ENCODE results near the gene NCAPG2. TPM values are rescaled to one million over a fixed set of nuclear protein-coding genes. Genes with fewer than 3 reads are reported as not detected.

Gene NCAPG2
- total and polyA plus RNA-seq, 10 of the 15 experiments (the other 5 are each of a cell fraction or from before 2014, with no cell fraction given): 11.2 to 78.2 (median 49.2) TPM

- H4K20me1 ChIP-seq (ENCODE audit: control insufficient read depth, insufficient read depth): no peaks in the 10 kb centered on the region
- ATAC-seq: no peak
- H3K4me2 ChIP-seq (ENCODE audit: control insufficient read depth, insufficient read depth): no peak overlapping the region
- H3K79me2 ChIP-seq (ENCODE audit: control insufficient read depth, insufficient read depth, low read length): no peaks in the 10 kb centered on the region
- no peak overlapping the region for H2AFZ ChIP-seq (ENCODE audit: control insufficient read depth, low read depth, low read length)
- CTCF ChIA-PET: interaction anchor here (0.8 to 2.9 kb wide), 2 partner anchors 11 to 35 kb away, joined by 3 to 7 read pairs; no protein-coding TSS in a partner anchor
- no peak for DNase-seq (ENCODE audit: low read depth, low spot score)
- H3K27ac ChIP-seq (ENCODE audit: control insufficient read depth, insufficient read depth): no peak overlapping the region
- WGBS (ENCODE audit: insufficient coverage, insufficient replicate concordance, low lambda C conversion rate, missing lambda C conversion rate): 95% methylated on average over 4 of the region's 4 CpGs
- H3K9ac ChIP-seq (ENCODE audit: control insufficient read depth, insufficient read depth, low read length): no peak overlapping the region
- in situ Hi-C loops (cut with MboI) (no loop called here), intact Hi-C loops (cut with micrococcal nuclease; ENCODE audit: unreplicated experiment) (no loop called here)
- POLR2A ChIA-PET: no interaction called here
- FAIRE-seq: no peak
- peaks cover 9 to 27% of the 10 kb centered on the region in 2 experiments for H3K36me3 ChIP-seq (ENCODE audit: control insufficient read depth in 2 of 2, insufficient read depth in 2 of 2, low read length in 1 of 2)
- no TSS peak for BruUV-seq (replicated peaks)
- no peaks in the 10 kb centered on the region; the same call in 2 of the 3 replicates for H3K9me3 ChIP-seq (replicated peaks; ENCODE audit: control insufficient read depth, insufficient read depth, low read length)
- TF ChIP-seq NR2C2 (IDR thresholded peaks at IDR 0.05; ENCODE audit: borderline replicate concordance, control insufficient read depth, insufficient read length, low read depth) (no peak), SPI1 (IDR thresholded peaks at IDR 0.05; ENCODE audit: borderline replicate concordance, insufficient read depth, low read depth, low read length) (no peak), EZH2 (IDR thresholded peaks at IDR 0.05; ENCODE audit: borderline replicate concordance, control insufficient read depth, low read depth, low read length) (no peak), MTA2 (IDR thresholded peaks at IDR 0.05; ENCODE audit: low read depth) (no peak), WRNIP1 (IDR thresholded peaks at IDR 0.05; ENCODE audit: borderline replicate concordance, low read depth, low read length) (no peak), BHLHE40 (IDR thresholded peaks at IDR 0.05; ENCODE audit: borderline replicate concordance in 1 of 2, low read depth in 2 of 2, low read length in 1 of 2) (no peak), HSF1 (IDR thresholded peaks at IDR 0.05; ENCODE audit: low read depth, low read length) (no peak), NFIC (IDR thresholded peaks at IDR 0.05; ENCODE audit: low read depth, low read length) (no peak), JUND (IDR thresholded peaks at IDR 0.05; ENCODE audit: low read depth, low read length) (no peak), BACH1 (IDR thresholded peaks at IDR 0.05; ENCODE audit: borderline replicate concordance) (no peak), SIN3A (IDR thresholded peaks at IDR 0.05; ENCODE audit: low read depth, low read length) (no peak), CHD2 (IDR thresholded peaks at IDR 0.05; ENCODE audit: borderline replicate concordance, low read depth, low read length) (no peak), POLR2AphosphoS5 (IDR thresholded peaks at IDR 0.05; ENCODE audit: low read length) (no peak), SREBF1 (IDR thresholded peaks at IDR 0.05; ENCODE audit: low read length) (no peak)
- TF ChIP-seq, protein P1, sequence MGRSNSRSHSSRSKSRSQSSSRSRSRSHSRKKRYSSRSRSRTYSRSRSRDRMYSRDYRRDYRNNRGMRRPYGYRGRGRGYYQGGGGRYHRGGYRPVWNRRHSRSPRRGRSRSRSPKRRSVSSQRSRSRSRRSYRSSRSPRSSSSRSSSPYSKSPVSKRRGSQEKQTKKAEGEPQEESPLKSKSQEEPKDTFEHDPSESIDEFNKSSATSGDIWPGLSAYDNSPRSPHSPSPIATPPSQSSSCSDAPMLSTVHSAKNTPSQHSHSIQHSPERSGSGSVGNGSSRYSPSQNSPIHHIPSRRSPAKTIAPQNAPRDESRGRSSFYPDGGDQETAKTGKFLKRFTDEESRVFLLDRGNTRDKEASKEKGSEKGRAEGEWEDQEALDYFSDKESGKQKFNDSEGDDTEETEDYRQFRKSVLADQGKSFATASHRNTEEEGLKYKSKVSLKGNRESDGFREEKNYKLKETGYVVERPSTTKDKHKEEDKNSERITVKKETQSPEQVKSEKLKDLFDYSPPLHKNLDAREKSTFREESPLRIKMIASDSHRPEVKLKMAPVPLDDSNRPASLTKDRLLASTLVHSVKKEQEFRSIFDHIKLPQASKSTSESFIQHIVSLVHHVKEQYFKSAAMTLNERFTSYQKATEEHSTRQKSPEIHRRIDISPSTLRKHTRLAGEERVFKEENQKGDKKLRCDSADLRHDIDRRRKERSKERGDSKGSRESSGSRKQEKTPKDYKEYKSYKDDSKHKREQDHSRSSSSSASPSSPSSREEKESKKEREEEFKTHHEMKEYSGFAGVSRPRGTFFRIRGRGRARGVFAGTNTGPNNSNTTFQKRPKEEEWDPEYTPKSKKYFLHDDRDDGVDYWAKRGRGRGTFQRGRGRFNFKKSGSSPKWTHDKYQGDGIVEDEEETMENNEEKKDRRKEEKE (IDR thresholded peaks at IDR 0.05): no peak
- TF ChIP-seq, protein P2, sequence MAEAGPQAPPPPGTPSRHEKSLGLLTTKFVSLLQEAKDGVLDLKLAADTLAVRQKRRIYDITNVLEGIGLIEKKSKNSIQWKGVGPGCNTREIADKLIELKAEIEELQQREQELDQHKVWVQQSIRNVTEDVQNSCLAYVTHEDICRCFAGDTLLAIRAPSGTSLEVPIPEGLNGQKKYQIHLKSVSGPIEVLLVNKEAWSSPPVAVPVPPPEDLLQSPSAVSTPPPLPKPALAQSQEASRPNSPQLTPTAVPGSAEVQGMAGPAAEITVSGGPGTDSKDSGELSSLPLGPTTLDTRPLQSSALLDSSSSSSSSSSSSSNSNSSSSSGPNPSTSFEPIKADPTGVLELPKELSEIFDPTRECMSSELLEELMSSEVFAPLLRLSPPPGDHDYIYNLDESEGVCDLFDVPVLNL (IDR thresholded peaks at IDR 0.05; ENCODE audit: low read depth, low read length): no peak
- no peaks in the 10 kb centered on the region for H3K4me1 ChIP-seq (ENCODE audit: control insufficient read depth, insufficient read depth, low read length)
- SMC1A ChIA-PET (ENCODE audit: uncharacterized antibody, unreplicated experiment): no interaction called here
- RAD21 ChIA-PET (ENCODE audit: unreplicated experiment): no interaction called here
- no peak overlapping the region for H3K4me3 ChIP-seq
- H3K27me3 ChIP-seq (replicated peaks in 1 of 2; ENCODE audit: control insufficient read depth in 2 of 2, insufficient read depth in 2 of 2, low read length in 1 of 2): no peaks in the 10 kb centered on the region
Observed at GRCh38 chr7:158645842-158646241, 58.8 kb downstream of the NCAPG2 start.
